GM21529 (cell line): ENCODE measurements around the gene UBE2G2.

Experiments
- ATAC-seq: cut with Tn5 transposase; IDR thresholded peaks from one replicate; pipeline ENCODE4 v1.9.1; 2021; ENCODE audit not compliant: unreplicated experiment

Gene UBE2G2

DNA sequence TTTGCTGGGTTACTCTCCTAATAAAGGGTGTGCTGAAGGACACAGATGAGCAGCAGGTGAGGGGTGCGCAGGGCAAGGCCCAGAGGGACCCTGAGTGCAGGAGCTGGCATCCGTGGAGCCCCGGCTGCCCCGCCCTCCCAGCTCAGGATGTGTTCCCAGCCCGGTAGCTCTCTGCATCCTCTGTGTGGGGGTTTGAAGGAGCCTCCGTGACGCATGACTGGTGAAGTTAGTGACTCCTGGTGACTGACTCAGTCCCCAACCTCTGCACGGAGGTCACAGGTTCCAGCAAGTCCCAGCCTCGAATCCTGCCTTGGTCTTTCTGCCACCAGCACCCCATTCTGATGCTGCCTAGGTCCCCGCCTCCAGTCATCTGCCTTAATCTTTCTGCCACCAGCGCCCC is 68.7 kb downstream of the UBE2G2 start:
- no peak for ATAC-seq

- ATAC-seq = no peak
These were observed 69.4 kb downstream of the UBE2G2 start for GRCh38 chr21:44732263-44732662.

DNA sequence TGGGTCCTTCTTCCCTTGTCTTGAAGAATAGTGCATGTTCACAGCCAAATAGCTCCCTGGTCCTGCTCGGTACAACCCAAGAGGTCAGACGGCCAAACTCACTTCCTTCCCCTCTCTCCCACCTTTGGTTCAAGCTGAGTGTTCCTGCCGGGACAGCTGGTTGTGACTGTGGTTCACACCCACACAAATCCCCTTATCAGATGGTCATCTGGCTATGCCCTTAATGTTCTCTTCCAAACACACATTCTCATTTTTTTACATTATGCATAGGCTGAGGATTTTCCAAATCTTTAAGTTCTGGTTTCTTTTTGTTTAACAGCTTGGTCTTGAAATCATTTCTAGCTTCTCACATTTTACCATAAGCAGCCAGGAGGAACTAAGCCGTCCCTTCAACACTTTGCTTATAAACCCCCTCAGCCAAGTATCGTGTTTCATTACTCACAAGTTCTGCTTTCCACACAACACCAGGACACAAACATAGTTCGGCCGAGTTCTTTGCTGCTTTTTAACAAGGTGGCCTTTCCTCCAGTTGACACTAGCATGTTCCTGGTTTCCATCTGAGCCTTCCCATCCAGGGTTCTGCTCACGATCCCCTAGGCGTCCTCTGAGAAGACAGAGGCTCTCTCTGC is 70.6 kb downstream of the UBE2G2 start:
- no peak for ATAC-seq

DNA sequence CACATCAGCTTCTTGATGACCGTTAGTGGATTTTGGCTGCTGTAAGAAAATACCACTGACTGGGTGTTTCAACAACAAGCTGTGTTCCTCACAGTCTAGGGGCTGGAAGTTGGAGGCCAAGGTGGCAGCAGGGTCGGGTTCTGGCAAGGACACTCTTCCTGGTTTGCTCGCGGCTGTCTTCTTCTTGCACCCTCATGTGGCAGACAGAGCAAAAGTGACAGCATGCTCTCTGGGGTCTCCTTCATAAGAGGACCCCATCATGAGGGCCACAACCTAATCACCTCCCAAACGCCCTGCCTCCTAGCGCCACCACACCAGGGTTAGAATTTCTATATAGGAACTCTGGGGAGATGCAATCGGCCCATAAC is 71.6 kb downstream of the UBE2G2 start:
- ATAC-seq = no peak

GRCh38 chr21:44729336-44730027 is 72.1 kb downstream of the UBE2G2 start:
- ATAC-seq = no peak

DNA sequence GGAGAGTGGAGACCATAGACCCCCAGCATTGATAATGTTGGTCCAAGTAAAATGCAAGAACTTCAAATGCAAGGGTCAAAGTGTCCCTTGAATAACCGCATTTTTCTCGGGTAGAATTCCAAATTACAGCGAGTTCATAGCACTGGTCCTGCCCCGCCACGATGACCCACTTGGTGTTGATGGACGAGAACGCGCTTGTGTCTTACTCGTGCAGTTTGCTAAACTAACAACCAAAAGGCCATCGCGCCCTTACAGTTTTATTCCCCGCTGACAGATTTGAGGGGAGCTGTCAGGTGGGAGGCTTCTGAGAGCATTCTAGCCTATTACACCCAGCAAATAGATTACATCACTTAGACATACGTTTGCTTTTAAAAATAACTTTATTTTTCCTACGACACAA is 72.9 kb downstream of the UBE2G2 start:
- no peak for ATAC-seq

GRCh38 chr21:44727757-44728156 is 73.9 kb downstream of the UBE2G2 start:
- no peak for ATAC-seq

- ATAC-seq = no peak
These were observed 74.3 kb downstream of the UBE2G2 start for GRCh38 chr21:44727321-44727720.

DNA sequence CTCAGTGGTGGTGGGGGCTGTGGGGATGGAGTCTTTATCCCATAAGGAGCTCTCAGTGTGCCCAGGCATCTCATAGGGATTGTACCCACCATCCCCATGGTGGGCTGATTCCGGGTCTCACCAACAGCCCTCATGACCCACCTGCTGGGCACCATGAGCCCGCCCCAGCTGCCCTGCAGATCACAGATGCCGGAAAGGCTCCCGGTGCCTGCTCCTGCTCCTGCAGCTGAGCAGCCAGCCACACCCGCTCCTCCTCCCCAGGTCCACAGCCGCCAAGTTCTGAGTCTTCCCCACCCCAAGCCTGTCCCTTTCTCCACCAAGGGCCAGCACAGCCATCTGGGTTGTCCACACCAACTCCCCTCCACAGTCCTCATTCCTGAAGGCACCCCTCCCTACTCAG is 74.8 kb downstream of the UBE2G2 start:
- no peak for ATAC-seq

DNA sequence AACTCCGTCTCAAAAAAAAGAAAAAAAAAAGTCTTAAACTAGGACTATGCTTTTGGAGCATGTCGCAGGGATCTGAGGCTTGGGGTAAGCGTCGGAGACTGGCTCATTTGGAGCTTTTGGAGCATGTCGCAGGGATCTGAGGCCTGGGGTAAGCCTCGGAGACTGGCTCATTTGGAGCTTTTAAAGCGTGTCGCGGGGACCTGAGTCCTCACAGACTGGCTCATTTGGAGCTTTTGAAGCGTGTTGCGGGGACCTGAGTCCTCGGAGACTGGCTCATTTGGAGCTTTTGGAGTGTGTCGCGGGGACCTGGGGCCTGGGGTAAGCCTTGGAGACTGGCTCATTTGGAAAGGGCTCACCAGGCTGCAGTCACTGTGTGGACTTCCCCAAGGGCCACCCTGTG is 76.7 kb downstream of the UBE2G2 start:
- no peak for ATAC-seq

DNA sequence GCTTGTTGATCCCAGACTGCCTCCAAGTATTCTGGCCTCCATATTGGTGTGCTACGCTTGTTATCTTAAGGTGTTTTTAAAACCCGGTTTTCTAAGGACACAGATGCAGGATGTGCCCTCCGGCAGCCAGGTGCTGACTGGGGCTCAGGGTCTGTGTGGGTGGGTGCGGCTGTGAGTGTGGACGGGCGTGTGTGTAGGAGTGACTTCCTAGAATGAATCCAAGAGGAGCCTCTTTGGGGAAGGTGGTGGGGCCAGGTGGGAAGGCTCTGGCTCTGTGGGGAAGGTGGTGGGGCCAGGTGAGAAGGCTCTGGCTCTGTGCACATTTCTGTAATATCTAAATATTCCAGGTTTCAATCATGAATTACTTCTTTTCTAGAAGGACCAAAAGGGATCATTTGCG is 77.4 kb downstream of the UBE2G2 start:
- no peak for ATAC-seq

- no peak for ATAC-seq
These were observed 78.2 kb downstream of the UBE2G2 start for GRCh38 chr21:44723177-44724131.

GRCh38 chr21:44722731-44723130 is 78.9 kb downstream of the UBE2G2 start:
- ATAC-seq = no peak

DNA sequence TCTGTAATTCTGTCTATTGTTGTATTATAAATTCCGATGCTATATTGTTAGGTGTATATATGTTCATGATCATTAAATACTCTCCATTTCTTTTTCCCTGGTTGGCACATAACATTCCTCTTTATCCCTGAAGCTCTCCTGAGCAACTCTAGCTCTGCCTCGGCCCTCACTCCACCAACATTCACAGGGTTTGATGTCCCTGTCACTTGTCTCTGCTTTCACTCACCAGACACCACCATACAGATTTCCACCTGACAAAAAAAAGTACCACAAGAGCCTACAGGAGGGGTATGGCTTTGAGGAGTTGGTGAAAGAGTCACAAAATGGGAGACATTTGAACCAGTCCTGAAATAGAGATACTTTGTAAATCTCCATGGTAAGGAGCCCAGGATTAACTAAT is 81.5 kb downstream of the UBE2G2 start:
- no peak for ATAC-seq
